ENCODE data around the gene TTC6. TPM values are rescaled to one million over a fixed set of nuclear protein-coding genes. Genes with fewer than 3 reads are reported as not detected.

Gene TTC6
- total and polyA plus RNA-seq, 10 of the 15 experiments (the other 5 are each of a cell fraction or from before 2014, with no cell fraction given) = not detected

DNA sequence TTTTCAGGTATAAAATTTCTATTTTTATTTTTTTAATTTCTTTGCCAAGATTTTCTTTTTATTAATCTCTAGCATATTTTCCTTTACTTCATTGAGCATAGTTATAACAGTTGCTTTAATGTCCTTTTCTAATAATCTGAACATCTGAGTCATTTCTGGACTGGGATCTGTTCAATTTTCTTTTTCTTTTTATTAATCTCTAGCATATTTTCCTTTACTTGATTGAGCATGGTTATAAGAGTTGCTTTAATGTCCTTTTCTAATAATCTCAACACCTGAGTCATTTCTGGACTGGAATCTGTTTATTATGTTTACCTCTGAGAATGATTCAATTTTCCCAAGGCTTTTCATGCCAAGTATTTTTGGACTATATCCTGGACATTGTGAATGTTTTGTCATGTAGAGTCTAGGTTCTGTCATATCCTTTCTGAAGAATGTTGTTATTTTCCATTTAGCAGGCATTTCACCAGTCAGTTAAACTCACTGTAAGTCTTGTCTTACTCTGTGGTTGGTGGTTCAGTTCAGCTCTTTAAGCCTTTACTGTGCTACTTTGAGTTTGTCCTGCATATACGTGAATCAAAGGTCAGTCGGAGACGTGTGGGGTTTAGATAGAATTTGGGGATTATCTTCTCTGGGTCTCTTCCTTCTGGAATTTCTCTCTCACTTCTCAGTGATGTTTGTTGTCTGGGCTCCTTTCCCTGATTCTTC is 20.3 kb downstream of the TTC6 start (continued):
- TF ChIP-seq, protein P1, sequence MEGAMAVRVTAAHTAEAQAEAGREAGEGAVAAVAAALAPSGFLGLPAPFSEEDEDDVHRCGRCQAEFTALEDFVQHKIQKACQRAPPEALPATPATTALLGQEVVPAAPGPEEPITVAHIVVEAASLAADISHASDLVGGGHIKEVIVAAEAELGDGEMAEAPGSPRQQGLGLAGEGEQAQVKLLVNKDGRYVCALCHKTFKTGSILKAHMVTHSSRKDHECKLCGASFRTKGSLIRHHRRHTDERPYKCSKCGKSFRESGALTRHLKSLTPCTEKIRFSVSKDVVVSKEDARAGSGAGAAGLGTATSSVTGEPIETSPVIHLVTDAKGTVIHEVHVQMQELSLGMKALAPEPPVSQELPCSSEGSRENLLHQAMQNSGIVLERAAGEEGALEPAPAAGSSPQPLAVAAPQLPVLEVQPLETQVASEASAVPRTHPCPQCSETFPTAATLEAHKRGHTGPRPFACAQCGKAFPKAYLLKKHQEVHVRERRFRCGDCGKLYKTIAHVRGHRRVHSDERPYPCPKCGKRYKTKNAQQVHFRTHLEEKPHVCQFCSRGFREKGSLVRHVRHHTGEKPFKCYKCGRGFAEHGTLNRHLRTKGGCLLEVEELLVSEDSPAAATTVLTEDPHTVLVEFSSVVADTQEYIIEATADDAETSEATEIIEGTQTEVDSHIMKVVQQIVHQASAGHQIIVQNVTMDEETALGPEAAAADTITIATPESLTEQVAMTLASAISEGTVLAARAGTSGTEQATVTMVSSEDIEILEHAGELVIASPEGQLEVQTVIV (IDR thresholded peaks at IDR 0.05; ENCODE audit: borderline replicate concordance, partially characterized antibody) = no peak
- TF ChIP-seq RCOR1 (conservative IDR thresholded peaks at IDR 0.05; ENCODE audit: low read depth, low read length) = no peak
- TF ChIP-seq ELK1 (IDR thresholded peaks at IDR 0.05; ENCODE audit: low read depth, low read length) = no peak

DNA sequence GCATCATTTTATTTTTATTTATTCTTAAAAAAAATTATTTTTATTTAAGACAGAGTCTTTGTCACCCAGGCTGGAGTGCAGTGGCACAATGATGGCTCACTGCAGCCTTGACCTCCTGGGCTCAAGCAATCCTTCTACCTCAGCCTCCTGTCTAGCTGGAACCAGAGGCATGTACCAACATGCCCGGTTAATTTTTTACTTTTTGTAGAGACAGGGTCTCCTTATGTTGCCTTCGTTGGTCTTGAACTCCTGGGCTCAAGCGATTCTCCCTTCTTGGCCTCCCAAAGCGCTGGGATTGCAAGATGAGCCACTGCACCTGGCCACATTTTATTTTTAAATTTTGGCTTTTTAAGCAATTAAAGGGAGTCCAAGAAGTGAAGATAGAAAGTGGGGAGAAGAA is 21.4 kb downstream of the TTC6 start:
- SMC1A ChIA-PET (ENCODE audit: uncharacterized antibody, unreplicated experiment) = no interaction called here
- Histone ChIP-seq H3K79me2 (ENCODE audit: control insufficient read depth, insufficient read depth, low read length) (no peaks in the 10 kb centered on the region), H3K36me3 (ENCODE audit: control insufficient read depth in 2 of 2, insufficient read depth in 2 of 2, low read length in 1 of 2) (no peaks in the 10 kb centered on the region), H3K4me1 (ENCODE audit: control insufficient read depth, insufficient read depth, low read length) (no peaks in the 10 kb centered on the region), H3K9me3 (replicated peaks; ENCODE audit: control insufficient read depth, insufficient read depth, low read length) (no peaks in the 10 kb centered on the region; the same call in 2 of the 3 replicates), H3K4me3 (no peak overlapping the region), H4K20me1 (ENCODE audit: control insufficient read depth, insufficient read depth) (no peaks in the 10 kb centered on the region), H3K4me2 (ENCODE audit: control insufficient read depth, insufficient read depth) (no peak overlapping the region), H2AFZ (ENCODE audit: control insufficient read depth, low read depth, low read length) (no peak overlapping the region), H3K27me3 (replicated peaks in 1 of 2; ENCODE audit: control insufficient read depth in 2 of 2, insufficient read depth in 2 of 2, low read length in 1 of 2) (no peaks in the 10 kb centered on the region), H3K9ac (ENCODE audit: control insufficient read depth, insufficient read depth, low read length) (no peak overlapping the region), H3K27ac (ENCODE audit: control insufficient read depth, insufficient read depth) (no peak overlapping the region)
- FAIRE-seq (no peak), DNase-seq (ENCODE audit: low read depth, low spot score) (no peak), ATAC-seq (no peak)
- in situ Hi-C loops (cut with MboI) = no loop called here
- intact Hi-C loops (cut with micrococcal nuclease; ENCODE audit: unreplicated experiment) = no loop called here
- no TSS peak for BruUV-seq (replicated peaks)
- POLR2A ChIA-PET = no interaction called here
- RAD21 ChIA-PET (ENCODE audit: unreplicated experiment) = no interaction called here
- 44% methylated on average over 4 of the region's 4 CpGs for WGBS (ENCODE audit: insufficient coverage, insufficient replicate concordance, low lambda C conversion rate, missing lambda C conversion rate)
- CTCF ChIA-PET = no interaction called here
- TF ChIP-seq E2F8 (IDR thresholded peaks at IDR 0.05; ENCODE audit: low read depth, partially characterized antibody) (no peak), SMC3 (IDR thresholded peaks at IDR 0.05; ENCODE audit: borderline replicate concordance, low read length) (no peak), NFIC (IDR thresholded peaks at IDR 0.05; ENCODE audit: low read depth, low read length) (no peak), STAT1 (conservative IDR thresholded peaks at IDR 0.05) (no peak), HCFC1 (IDR thresholded peaks at IDR 0.05; ENCODE audit: low read length) (no peak), POU2F2 (IDR thresholded peaks at IDR 0.05; ENCODE audit: borderline replicate concordance, low read depth, low read length) (no peak), CHD2 (IDR thresholded peaks at IDR 0.05; ENCODE audit: borderline replicate concordance, low read depth, low read length) (no peak), RBBP5 (conservative IDR thresholded peaks at IDR 0.05) (no peak), TBL1XR1 (IDR thresholded peaks at IDR 0.05; ENCODE audit: low read depth, low read length) (no peak), ZNF24 (IDR thresholded peaks at IDR 0.05) (no peak), ESRRA (IDR thresholded peaks at IDR 0.05; ENCODE audit: low read length) (no peak), KAT2A (conservative IDR thresholded peaks at IDR 0.05; ENCODE audit: control insufficient read depth, low read depth, low read length) (no peak), BMI1 (IDR thresholded peaks at IDR 0.05; ENCODE audit: borderline replicate concordance) (no peak), SUPT20H (IDR thresholded peaks at IDR 0.05; ENCODE audit: borderline replicate concordance, control insufficient read depth, low read depth, low read length) (no peak), SIX5 (IDR thresholded peaks at IDR 0.05; ENCODE audit: low read depth, low read length, severe bottlenecking) (no peak)

All from GM12878 (cell line).